PC-9 (cell line): ENCODE data around the gene TBC1D13. TPM values are rescaled to one million over a fixed set of nuclear protein-coding genes. Genes with fewer than 3 reads are reported as not detected.

Source experiments
- BruUV-seq: library from RNA; stranded (reverse); fragments of 400-500 nt; replicated peaks from 2 replicates; lab custom pipeline; 2021; lab: Mats Ljungman, UMichigan
- CTCF ChIA-PET: fragments of 300-600 bp; sonication (Branson Sonifier 250); formaldehyde crosslinking; loops from one replicate; lab custom pipeline; 2022; ENCODE audit warnings: antibody characterized with exemption; lab: Charles Lee
- POLR2A ChIA-PET: fragments of 300-600 bp; sonication (Branson Sonifier 250); formaldehyde crosslinking; loops from one replicate; lab custom pipeline; 2022; ENCODE audit warnings: antibody characterized with exemption; ENCODE audit not compliant: unreplicated experiment; lab: Charles Lee
- DNase-seq, 2 experiments: peaks; one replicate each; pipeline versions ENCODE4 v3.0.0 to v3.0.0-alpha.2; 2015 to 2022; ENCODE audit warnings: mixed read lengths in 1 of 2
- H2AFZ ChIP-seq: fragments of 200-600 bp; sonication (generic); 2 replicates; pipeline ENCODE4 v1.8.1; 2017; ENCODE audit warnings: antibody characterized with exemption
- H3F3A ChIP-seq: fragments of 200-600 bp; sonication (generic); 2 replicates; pipeline ENCODE4 v1.8.1; 2017; ENCODE audit warnings: antibody characterized with exemption, mild to moderate bottlenecking, low read depth; ENCODE audit not compliant: insufficient read depth
- H3K27ac ChIP-seq: fragments of 200-600 bp; sonication (generic); 2 replicates; pipeline ENCODE4 v1.6.1; 2016; ENCODE audit warnings: mixed run types
- H3K27me3 ChIP-seq: fragments of 200-600 bp; sonication (generic); 2 replicates; pipeline ENCODE4 v1.6.1; 2016; ENCODE audit warnings: low read depth, mixed run types; ENCODE audit not compliant: insufficient read depth
- H3K36me3 ChIP-seq: fragments of 200-600 bp; sonication (generic); 2 replicates; pipeline ENCODE4 v1.6.1; 2016; ENCODE audit warnings: low read depth, mixed run types
- H3K4me1 ChIP-seq: fragments of 200-600 bp; sonication (generic); replicated peaks from 2 replicates; pipeline ENCODE4 v1.6.1; 2016; ENCODE audit warnings: mixed run types; ENCODE audit not compliant: insufficient read depth
- H3K4me2 ChIP-seq: fragments of 200-600 bp; sonication (generic); 2 replicates; pipeline ENCODE4 v1.6.1; 2017; ENCODE audit warnings: mixed run types
- H3K4me3 ChIP-seq: fragments of 200-600 bp; sonication (generic); 2 replicates; pipeline ENCODE4 v1.6.1; 2016; ENCODE audit warnings: mixed run types
- H3K79me2 ChIP-seq: fragments of 200-600 bp; sonication (generic); 2 replicates; pipeline ENCODE4 v1.6.1; 2017; ENCODE audit warnings: low read depth, mixed run types
- H3K9me2 ChIP-seq: fragments of 200-600 bp; sonication (generic); 2 replicates; pipeline ENCODE4 v1.8.1; 2017; ENCODE audit warnings: mild to moderate bottlenecking; ENCODE audit not compliant: insufficient read depth
- H3K9me3 ChIP-seq: fragments of 200-600 bp; sonication (generic); 2 replicates; pipeline ENCODE4 v1.8.1; 2016; ENCODE audit warnings: low read depth; ENCODE audit not compliant: insufficient read depth
- H4K20me1 ChIP-seq: fragments of 200-600 bp; sonication (generic); 2 replicates; pipeline ENCODE4 v1.8.1; 2017; ENCODE audit not compliant: insufficient read depth
- EZH2 ChIP-seq: fragments of 200-600 bp; sonication (generic); IDR thresholded peaks from 2 replicates; pipeline ENCODE4 v1.8.0; 2017; ENCODE audit warnings: antibody characterized with exemption, low read depth
- intact Hi-C: fragments of 100-400 bp; cut with micrococcal nuclease; formaldehyde crosslinking; loops from one replicate; pipeline ENCODE4 v1.10.0; 2022; ENCODE audit not compliant: unreplicated experiment
- total RNA-seq: library from RNA; stranded (reverse); gene quantifications from 2 replicates; pipeline ENCODE4 v1.2.3, GENCODE V29; 2021
- TF ChIP-seq, protein P1 (sequence below): fragments of 200-600 bp; sonication (generic); conservative IDR thresholded peaks from 2 replicates; pipeline ENCODE4 v1.6.1; 2017; ENCODE audit warnings: mixed run types, antibody characterized with exemption, mild to moderate bottlenecking, moderate library complexity

Gene TBC1D13
- total RNA-seq, 1 experiment from 2014 or later, result 41.9 TPM

GRCh38 chr9:128781187-128782070, 5.6 kb upstream of the TBC1D13 start:
- Histone ChIP-seq H2AFZ (peak overlapping the region; percentile 43; the same call in 1 of the 2 replicates), H3K9me3 (no peaks in the 10 kb centered on the region), H3K27ac (no peak overlapping the region), H3F3A (peaks cover 7% of the 10 kb centered on the region; the same call in 1 of the 2 replicates), H3K36me3 (no peaks in the 10 kb centered on the region), H3K27me3 (no peaks in the 10 kb centered on the region), H4K20me1 (no peaks in the 10 kb centered on the region), H3K4me2 (no peak overlapping the region), H3K4me1 (peaks cover 9% of the 10 kb centered on the region), H3K9me2 (no peaks in the 10 kb centered on the region), H3K79me2 (0 out of 2 replicates have a peak, but pooled peaks cover under 1% of the 10 kb centered on the region), H3K4me3 (no peak overlapping the region)
- TF ChIP-seq EZH2, result no peak
- TF ChIP-seq, protein P1, sequence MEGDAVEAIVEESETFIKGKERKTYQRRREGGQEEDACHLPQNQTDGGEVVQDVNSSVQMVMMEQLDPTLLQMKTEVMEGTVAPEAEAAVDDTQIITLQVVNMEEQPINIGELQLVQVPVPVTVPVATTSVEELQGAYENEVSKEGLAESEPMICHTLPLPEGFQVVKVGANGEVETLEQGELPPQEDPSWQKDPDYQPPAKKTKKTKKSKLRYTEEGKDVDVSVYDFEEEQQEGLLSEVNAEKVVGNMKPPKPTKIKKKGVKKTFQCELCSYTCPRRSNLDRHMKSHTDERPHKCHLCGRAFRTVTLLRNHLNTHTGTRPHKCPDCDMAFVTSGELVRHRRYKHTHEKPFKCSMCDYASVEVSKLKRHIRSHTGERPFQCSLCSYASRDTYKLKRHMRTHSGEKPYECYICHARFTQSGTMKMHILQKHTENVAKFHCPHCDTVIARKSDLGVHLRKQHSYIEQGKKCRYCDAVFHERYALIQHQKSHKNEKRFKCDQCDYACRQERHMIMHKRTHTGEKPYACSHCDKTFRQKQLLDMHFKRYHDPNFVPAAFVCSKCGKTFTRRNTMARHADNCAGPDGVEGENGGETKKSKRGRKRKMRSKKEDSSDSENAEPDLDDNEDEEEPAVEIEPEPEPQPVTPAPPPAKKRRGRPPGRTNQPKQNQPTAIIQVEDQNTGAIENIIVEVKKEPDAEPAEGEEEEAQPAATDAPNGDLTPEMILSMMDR, result no peak
- ChIA-PET POLR2A (no interaction called here), CTCF (interaction anchor here (0.9 kb wide), 1 partner anchor 97 kb away, joined by 3 read pairs; no protein-coding TSS in a partner anchor)
- no TSS peak for BruUV-seq
- DNase-seq, result no peak
- intact Hi-C loops, result no loop called here

GRCh38 chr9:128782669-128783068, 4.4 kb upstream of the TBC1D13 start:
- H4K20me1 ChIP-seq, result no peaks in the 10 kb centered on the region
- no peaks in the 10 kb centered on the region for H3K9me3 ChIP-seq
- intact Hi-C loops, result no loop called here
- no peak for DNase-seq
- no peak overlapping the region for H2AFZ ChIP-seq
- H3K9me2 ChIP-seq, result no peaks in the 10 kb centered on the region
- no peak overlapping the region for H3K4me2 ChIP-seq
- no peak overlapping the region for H3K27ac ChIP-seq
- H3K79me2 ChIP-seq, result peaks cover 11% of the 10 kb centered on the region
- no TSS peak for BruUV-seq
- no peaks in the 10 kb centered on the region for H3K27me3 ChIP-seq
- ChIA-PET POLR2A (interaction anchor here (0.6 kb wide), 1 partner anchor 25 kb away, joined by 3 read pairs; no protein-coding TSS in a partner anchor), CTCF (interaction anchor here (0.7 kb wide), 1 partner anchor 362 kb away, joined by 4 read pairs; the partner anchor contains the start of gene CERCAM)
- TF ChIP-seq EZH2, result no peak
- TF ChIP-seq, protein P1, result no peak
- no peak overlapping the region for H3K4me3 ChIP-seq
- H3F3A ChIP-seq, result peaks cover 11% of the 10 kb centered on the region; the same call in 1 of the 2 replicates
- H3K4me1 ChIP-seq, result peaks cover 12% of the 10 kb centered on the region
- H3K36me3 ChIP-seq, result no peaks in the 10 kb centered on the region

DNA sequence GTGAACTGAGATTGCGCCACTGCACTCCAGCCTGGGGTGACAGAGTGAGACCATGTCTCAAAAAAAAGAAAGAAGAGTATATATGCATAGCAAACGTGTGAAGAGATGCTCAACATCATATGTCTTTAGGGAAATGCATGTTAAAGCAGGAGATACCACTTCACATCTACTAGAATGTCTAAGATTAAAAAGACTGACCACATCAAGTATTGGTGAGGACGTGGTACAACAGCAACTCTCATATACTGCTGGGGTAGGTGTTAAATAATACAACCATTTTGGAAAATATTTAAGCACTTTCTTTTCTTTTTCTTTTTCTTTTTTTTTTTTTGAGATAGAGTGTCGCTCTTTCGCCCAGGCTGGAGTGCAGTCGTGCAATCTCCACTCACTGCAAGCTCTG, 1.6 kb upstream of the TBC1D13 start:
- H3K79me2 ChIP-seq, result peaks cover 24% of the 10 kb centered on the region
- H4K20me1 ChIP-seq, result no peaks in the 10 kb centered on the region
- ChIA-PET CTCF (interaction anchor here (0.6 kb wide), 1 partner anchor 26 kb away, joined by 6 read pairs; no protein-coding TSS in a partner anchor), POLR2A (interaction anchor here (0.7 kb wide), 1 partner anchor 89 kb away, joined by 14 read pairs; no protein-coding TSS in a partner anchor)
- H3K4me2 ChIP-seq, result no peak overlapping the region
- H3K9me3 ChIP-seq, result no peaks in the 10 kb centered on the region
- no peak for DNase-seq
- peaks cover 16% of the 10 kb centered on the region for H3K4me1 ChIP-seq
- no peaks in the 10 kb centered on the region for H3K27me3 ChIP-seq
- H2AFZ ChIP-seq, result no peak overlapping the region
- 0 out of 2 replicates have a peak, but pooled peaks cover 3% of the 10 kb centered on the region for H3K36me3 ChIP-seq
- BruUV-seq, result no TSS peak
- H3K4me3 ChIP-seq, result no peak overlapping the region
- no peak overlapping the region for H3K27ac ChIP-seq
- intact Hi-C loops, result no loop called here
- no peak for TF ChIP-seq EZH2
- TF ChIP-seq, protein P1, result no peak
- no peaks in the 10 kb centered on the region for H3K9me2 ChIP-seq
- peaks cover 11% of the 10 kb centered on the region; the same call in 1 of the 2 replicates for H3F3A ChIP-seq
